HG03558 (cell line): ENCODE data around the gene RPRD1A.
"Not testable (repeated sequence)": the region's sequence is repeated elsewhere in the genome, so short reads cannot be mapped to it uniquely, and the experiment has no call there.

Source experiments
- ATAC-seq: cut with Tn5 transposase; IDR thresholded peaks from one replicate; pipeline ENCODE4 v1.9.1; 2021; ENCODE audit warnings: moderate number of reproducible peaks; ENCODE audit not compliant: unreplicated experiment; ENCODE audit errors: extremely low read depth

The RPRD1A gene

DNA sequence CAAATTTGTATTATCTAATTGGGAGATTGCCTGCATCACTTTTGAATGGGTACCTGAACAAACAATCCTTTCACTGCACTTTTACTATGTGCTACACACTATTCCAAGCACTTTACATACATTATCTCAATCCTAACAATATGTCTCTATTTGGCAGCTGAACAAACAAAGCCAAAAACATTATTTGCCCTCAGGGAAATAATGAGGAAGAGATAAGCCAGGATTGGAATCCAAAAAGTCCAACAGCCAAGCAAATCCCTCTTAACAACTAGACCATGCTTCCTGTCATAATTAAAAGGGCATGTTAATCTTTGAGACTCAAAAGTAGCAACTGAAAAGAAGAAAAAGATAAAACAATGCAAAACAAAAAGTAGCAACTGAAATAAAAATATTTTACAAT, 32.1 kb downstream of the RPRD1A start:
- ATAC-seq: no peak

DNA sequence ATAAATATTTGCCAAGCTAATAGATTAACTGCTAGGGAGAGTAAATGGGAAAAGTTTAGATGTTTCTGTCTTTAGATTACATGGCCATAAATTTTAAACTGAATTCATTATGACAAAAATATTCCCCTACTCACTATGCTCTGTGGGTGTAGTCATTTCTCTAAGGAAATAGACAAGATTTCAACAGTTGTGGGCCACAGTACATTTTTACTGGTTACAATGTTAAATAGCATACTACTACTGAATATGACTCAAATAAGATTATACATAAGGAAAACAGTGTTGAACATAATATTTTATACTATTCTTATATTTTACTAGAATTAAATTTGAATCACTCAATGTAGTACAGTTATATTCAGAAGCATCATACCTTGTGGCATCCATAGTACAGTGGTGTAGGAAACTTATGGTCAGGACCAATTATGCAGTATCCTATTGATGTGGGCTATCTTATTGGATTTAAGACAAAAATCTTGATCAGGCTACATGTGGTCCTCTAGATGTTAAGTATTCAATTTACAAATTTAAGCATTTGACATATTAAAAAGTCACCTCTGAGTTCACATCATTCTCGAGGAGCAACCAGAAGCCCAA, 33.0 kb downstream of the RPRD1A start:
- ATAC-seq: no peak

DNA sequence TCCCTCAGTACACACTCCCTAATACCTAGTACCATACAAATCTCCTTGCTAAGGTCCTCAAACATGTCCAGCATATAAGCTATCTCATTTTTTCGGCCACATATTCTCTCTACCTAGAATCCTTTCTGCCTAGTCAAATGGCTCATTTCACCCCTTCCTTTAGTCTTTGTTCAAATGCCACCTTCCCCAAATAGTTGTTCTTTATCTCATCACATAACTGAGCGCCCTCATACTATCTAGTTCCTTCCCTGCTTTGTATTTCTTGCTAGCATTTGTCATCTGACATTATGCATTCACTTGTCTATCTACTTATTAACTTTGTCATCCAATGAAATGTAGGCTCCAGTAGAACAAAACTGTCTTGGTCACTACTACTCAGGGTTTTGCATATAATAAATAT, 35.5 kb downstream of the RPRD1A start:
- no peak for ATAC-seq

DNA sequence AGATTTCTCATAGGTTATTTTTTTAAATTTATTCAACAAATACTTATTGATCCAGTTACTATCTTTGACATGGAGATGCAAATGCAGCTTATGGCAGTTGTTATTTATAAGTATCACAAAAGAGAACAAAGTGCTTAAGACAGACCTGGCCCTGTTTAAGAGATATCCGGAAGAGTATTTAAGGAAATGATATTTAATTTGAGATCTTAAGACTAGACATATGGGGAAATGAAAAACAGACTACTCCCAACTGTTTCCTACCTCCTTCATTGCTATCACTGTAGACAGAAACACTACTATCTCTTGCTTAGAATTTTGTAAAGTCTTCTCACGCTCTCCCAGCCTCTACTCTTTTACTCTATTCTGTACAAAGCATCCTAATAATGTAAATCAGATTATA, 36.0 kb downstream of the RPRD1A start:
- no peak for ATAC-seq

DNA sequence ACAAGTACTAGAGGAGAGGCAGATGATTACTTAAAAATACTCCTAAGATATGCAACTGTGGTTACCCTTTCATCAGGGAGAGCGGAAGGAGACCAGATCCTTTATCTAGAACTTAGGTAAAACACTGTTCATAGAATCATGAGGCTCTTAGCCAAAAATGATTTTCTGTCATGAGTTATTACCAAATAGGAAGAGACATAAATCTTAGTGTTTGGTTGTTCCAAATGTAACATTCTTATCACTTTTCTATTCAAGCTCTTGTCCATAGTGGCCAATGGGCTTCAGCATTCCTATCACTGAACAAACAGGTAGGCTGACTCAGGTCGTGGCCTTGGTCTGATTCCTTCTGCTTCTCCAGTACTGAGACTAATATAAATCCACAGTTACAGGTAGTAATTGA, 38.5 kb downstream of the RPRD1A start:
- ATAC-seq: no peak

DNA sequence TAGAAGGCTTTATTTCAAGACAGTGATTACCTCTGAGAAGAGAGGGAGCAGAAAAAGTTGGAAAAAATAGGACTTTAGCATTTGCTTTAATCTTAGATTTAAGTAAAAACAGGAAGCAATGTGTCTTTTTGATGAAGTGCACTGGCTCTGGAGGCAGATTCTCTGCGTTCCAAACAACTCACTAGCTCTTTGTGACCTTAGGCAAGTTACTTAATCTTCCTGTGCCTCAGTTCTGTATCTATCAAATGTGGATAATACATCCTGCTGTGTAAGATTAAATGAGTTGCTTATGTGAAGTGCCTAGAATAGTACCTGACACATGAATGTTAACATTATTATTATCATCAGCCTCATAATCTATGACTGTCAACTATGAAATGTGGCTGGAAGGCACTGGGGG, 42.3 kb downstream of the RPRD1A start:
- no peak for ATAC-seq

DNA sequence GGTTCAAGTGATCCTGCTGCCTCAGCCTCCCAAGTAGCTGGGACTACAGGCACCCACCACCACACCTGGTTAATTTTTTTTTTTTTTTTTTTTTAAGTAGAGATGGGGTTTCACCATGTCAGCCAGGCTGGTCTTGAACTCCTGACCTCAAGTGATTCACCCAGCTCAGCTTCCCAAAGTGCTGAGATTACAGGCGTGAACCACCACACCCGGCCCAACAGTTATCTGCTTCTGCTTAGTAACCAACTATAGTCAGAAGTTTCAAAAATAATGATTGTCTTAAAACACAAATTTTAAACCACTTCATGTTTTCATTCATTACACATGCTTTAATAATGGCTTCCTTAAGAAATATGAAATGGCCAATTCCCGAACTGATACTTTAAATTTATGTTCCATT, 43.1 kb downstream of the RPRD1A start:
- not testable (repeated sequence) for ATAC-seq

DNA sequence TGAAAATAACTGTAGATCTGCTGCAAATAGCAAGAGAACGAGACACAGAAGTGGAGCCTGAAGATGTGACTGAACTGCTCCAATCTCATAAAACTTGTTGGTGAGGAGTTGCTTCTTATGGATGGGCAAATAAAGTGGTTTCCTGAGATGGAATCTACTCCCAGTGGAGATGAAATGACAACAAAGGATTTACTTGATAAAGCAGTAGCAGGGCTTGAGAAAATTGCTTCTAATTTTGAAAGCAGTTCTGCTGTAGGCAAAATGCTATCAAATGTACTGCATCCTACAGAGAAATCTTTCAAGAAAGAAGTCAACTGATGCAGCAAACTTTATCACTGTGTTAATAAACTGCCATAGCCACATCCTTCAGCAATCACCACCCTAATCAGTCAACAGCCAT, 44.0 kb downstream of the RPRD1A start:
- ATAC-seq: no peak

DNA sequence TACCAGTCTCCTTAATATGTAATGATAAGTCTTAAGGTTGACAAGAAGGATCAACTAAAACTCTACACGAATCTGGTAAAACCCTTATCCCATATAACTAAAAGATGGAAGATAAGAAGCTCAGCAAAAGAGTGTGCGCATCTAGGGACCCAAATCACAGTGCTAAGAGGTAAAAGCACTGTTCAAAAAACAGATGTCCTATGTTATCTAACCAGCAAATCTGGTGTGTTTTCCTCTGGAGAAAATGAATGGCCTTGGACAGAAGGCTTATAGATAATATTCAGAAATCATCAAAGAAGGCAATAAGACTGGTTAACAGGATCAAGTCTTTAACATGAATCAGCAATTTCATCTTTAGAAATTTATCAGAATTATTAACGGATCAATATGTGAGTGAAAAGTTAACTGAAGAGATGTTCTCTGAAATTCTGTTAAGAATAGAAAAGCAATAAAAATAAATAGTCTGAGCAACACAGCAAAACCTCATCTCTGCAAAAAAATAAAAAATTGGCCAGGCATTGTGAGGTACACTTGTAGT, 47.1 kb downstream of the RPRD1A start:
- no peak for ATAC-seq

DNA sequence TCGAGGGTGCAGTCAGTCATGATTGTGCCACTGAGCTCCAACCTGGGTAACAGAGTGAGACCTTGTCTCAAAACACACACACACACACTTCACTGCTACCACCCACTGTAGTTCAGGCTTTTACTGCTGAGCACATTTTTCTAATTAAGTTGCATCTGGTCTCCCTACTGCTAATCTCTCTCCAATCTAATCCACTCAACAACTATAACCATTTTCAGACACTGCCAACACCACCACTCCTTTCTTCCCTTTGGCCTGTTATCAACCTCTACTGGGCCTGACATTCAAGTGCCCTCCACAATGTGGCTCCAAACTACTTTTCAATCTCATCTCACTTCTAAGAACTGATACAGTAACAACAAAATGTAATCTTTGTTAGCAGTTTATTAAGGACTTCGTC, 50.1 kb downstream of the RPRD1A start:
- ATAC-seq: no peak

DNA sequence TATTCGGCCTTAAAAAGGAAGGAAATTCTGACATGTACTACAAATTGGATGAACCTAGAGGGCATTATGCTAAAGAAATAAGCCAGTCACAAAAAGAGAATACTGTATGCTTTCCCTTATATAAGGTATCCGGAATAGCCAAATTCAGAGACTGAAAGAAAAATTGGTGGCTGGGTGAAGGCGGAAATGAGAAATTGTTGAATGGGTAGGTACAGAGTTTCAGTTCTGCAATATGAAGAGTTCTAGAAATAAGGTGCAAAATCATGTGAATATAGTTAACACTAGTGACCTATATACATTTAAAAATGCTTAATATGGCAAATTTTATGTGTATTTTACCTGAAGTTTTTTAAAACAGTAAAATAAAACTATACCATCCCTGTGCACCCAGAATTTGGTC, 51.7 kb downstream of the RPRD1A start:
- peak; percentile 87 for ATAC-seq

DNA sequence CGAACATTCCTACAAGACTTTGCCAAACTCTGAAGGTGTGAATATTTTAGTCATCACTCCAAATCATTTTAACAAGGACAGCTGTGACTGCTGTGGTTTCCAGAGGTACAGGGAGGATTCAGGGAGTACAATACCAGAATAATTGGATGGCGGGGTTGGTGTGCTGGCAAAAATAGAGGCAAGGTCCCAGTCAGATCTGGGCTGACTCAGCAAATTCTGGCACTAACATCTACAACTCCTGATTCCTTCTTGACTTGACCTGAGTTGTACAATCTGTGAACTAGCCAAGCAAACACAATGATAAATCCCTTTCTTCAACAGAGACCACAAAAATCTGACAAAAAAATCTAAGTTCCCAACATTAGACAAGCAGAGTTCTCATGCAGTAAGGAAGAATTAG, 54.5 kb downstream of the RPRD1A start:
- ATAC-seq: no peak

DNA sequence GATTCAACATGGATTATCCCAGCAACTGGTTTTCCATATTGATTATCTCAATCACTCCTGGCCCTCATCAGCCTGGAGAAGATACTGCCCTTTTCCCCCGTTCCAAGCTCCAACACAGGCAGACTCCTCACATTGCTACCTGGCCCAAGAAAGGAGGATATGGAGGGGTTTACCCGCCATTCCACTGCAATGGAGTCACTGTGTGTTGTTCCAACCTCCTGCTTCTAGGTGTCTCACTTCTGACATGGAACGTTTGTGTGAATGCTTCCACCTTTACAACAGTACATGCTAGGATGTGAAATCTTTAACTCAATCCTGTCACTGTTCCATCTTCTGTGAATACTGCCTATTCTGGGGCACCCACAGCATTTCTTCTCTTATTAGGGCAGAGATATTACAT, 58.1 kb downstream of the RPRD1A start:
- no peak for ATAC-seq

DNA sequence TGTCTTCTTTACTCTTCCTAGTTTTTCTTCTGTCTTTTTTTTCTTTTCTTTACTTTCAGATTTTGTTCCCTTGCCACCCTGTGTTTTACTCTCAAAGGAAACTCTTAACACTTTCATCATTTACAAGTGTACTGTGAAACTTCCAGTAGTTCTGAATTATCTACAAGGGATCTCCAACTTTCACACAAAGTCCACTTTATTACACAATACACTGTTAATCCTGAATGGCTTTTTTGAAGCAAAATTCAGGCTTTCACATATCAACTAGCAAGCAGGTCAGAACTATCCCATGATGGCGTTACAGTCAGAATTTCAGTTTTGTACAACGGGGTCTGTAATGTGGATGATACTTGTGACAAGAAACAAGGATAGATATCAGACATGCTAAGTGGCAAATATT, 60.4 kb downstream of the RPRD1A start:
- ATAC-seq: no peak

DNA sequence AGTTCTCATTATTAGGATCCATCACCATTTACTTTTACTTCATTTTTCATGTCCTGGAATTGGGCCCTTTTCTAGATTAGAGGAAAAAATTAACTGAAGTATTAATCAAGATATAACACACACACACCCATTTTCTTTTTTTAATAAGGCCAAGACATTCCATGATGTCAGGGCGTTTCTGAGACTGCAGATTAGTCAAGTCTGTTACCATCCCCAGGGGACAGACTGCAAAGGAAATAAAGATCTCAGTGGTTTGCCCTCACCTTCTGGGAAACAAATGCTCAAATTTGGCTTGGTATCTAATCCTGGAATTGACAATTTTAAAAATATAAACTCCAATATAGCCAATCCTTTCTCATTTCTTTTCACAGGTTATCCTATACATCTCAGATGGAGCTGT, 67.4 kb downstream of the RPRD1A start:
- ATAC-seq: no peak

DNA sequence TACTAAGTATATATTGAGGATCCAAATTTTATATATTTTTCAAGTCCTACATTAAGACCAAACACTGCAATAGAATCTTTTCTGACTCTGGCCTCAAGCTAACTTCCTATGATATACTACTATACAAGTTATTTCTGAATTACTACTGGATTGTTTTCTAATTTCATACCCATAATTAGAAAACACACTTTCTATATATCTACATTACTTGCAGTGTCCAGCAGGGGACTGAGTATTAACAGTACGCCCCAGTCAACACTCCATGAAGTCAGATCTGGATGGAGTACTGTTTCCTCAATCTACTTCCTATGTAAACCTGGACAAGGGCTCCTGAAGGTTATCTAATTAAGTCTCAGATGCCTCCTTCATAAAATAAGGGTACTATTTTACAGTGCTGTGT, 68.4 kb downstream of the RPRD1A start:
- no peak for ATAC-seq

DNA sequence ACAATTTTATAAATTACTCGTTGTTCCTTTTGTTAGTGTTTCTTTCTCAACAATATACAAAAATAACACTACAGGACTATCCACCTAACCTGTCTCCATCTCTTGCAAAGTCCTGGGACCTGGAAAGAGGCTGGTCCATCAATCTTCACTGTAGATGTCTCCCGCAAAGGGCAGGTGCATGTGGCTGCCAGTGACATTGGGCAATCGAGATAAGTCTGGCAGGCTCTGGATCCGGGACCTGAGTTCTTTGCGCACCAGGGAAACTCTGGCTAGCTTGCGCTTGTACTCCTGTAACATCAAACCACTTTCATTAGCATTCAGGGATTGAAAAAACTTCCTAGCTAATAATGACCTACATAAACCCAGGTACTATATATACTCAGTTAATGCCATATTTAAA, 74.3 kb downstream of the RPRD1A start:
- ATAC-seq: no peak

DNA sequence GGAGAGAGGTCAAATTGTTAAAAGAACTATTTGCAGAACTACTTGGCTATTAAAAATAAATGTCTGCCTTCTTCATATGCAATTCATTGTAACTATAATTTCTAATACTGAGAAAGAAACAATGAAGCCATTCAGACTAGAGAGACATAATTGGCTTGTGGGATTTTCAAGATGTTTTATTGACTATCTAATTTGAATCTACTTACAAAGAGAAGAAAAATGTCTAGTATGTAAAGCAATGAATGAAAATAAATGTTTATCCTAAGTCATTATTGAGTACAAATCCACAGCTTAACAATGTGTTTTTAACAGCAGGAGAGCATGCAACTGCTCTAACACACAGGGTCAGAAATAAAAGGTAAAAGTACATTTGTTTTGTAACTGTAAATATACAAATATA, 75.7 kb downstream of the RPRD1A start:
- no peak for ATAC-seq

DNA sequence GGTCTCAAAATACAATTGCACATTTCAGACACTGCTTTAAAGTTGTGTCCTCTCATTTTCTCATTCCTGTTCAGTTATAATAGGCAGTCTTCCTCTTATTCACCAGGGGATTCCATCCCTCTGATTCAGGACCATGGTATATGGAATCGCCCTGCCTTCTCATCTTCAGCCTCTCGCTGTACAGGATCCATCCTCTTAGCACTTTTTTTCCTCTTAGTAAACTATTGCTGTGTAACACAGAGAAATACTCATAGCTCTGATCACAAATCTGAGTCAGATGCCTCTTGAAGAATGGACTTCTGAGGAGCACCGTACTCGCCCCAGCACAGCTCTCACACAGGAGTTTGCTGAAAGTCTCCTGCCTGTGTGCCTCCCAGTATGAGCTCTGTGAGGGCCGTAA, 83.5 kb downstream of the RPRD1A start:
- no peak for ATAC-seq

DNA sequence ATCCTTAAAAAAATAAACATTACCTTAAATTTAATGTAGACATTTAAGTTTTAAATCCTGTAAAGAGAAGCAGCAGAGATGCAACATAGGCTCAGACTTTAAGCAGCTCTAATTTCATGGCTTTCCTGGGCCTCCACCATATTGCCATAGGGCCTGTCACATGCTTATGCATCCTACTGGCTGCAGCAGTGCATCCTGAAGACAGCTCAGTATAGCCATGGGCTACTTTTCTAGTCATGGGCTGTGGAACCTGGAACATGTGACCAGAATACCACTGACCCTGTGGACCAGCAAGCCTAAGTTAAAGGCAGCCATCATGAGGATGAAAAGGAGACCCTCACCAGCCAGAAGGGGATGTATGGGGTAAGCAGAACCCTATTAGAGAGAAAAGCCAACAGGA, 84.2 kb downstream of the RPRD1A start:
- ATAC-seq: no peak

DNA sequence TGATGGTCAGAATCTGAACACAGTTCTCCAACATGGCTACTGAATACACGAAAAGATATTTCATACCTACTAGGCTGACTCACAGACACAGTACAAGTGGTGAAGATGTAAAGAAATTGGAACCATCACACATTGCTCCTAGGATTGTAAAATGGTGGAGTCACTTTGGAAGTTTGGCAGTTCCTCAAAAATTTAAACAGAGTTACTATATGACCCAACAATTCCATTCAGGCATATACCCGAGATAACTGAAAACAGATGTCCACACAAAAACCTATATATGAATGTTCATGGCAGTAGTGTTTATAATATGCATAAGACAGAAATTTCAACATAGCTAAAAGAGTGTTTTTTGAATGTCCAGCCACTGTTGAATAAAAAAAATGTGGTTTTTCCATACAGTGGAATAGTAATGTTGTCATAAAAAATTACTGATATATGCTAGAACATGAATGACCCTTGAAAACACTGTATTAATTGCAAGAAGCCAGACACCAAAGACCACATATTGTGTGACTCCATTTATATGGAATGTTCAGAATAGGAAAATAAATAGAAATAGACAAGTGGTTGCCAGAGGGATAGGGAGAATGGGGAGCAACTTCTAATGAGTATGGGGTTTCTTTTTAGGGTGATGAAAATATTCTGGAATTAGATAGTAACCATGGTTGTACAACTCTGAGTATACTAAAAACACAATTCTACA, 84.8 kb downstream of the RPRD1A start:
- ATAC-seq: no peak

DNA sequence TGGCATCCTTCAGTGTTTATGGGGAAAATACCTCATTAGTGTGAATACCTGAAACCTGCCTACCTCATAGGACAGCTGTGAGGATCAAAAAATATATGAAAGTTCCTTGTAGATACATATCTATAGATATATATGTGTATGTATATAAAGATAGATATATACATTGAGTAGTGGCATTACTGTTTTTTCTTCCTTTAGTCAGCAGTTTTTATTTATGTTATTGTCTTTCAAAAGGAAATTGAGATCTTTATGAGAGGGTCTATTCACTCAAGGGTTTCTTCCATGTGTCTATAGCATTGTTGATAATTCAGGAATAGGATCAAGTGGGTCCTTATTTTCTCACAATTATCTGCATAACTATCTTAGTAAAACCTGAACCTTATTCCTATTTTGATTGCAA, 88.2 kb downstream of the RPRD1A start:
- no peak for ATAC-seq
